Non-pigmented ciliary epithelial cell (primary cell): ENCODE data around the gene SMARCAL1.

Experiments
- DNase-seq: peaks from one replicate; pipeline ENCODE4 v3.0.0-alpha.2; 2010; ENCODE audit warnings: low read depth

SMARCAL1 gene

DNA sequence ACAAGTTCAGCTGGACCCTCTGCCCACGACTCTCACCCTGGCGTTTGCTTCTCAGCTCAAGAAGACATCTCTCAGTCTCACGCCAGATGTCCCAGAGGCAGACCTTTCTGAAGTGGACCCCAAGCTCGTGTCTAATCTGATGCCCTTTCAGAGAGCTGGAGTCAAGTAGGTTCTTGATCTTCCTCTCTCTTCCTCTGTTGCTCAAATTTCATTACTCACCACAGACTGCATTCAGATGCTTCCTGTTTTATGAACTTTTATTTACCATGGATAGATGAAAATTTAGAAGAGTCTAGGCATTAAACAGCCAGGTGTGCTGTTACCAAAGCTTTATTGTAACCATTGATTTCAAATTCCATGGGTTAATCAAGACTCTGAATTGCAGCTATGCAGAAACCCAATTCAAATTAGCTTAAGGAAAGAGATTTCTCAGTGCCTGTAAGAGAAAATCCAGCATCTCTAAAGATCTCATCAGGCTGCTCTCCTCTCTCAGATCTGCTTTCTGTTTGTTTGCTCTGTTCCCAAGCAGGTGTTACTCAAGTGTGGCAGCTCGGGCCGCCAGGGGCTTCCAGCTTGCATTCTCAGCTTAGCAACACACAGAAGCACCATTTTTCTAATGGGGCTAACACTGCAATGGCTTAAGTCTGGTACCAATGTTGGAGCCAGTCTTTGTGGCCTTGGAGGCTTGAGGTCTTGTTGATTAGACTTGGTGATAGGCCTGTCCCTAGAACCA, 16.5 kb downstream of the SMARCAL1 start:
- DNase-seq, result no peak

DNA sequence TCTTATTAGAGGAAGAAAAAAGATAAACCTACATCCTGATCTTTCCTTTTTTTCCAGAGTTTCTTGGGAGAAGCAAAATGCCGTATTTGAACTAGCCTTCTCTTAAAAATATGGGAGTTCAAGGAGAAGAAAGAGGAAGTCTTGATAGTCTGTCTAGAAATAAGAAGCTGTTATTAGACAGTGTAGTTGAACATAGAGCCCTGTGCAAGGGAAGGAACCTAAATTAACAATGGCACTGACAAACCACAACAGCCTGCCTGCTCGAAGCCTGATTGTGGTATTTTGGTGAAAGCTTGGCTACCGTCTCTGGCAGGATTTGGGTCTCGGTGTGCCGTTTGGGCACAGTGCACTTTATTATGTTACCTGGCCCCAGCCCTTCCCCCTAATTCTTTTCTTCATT, 17.1 kb downstream of the SMARCAL1 start:
- no peak for DNase-seq

DNA sequence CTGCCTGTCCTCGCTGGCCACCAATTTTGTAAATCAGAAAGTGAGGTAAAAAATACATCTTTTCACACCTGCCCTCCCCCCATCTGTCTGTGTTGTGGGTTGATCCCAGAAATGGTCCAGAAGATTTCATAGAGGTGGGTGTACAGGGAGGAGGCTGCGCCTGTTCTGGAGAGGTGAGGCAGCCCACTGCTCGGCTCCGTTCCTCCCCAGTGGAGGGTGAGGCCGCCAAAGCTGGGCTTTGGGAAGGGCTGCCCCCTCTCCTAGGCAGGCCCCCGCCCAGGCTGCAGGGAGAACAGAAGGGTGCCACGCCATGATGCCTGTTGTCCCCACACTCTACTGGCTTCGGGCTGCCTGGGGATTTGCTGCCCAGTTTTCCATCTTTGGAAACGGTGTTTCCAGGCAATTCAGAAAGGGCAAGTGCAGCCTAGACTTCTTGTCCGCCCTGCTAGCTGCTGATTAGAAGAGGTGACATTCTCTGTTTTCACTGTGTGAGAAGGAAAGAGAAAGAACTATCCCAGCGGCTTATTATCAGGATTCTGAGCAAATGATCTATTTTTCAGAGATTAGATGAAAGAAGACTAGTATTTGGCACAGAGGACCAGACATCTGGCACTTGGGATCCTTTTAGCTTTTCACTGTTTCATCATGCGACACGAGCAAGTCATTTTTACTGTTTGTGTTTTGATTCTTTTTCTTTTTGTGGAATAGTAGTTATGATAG, 18.7 kb downstream of the SMARCAL1 start:
- DNase-seq, result no peak

GRCh38 chr2:216431531-216431856, 19.2 kb downstream of the SMARCAL1 start:
- no peak for DNase-seq

GRCh38 chr2:216436383-216436782, 24.1 kb downstream of the SMARCAL1 start:
- DNase-seq, result no peak

DNA sequence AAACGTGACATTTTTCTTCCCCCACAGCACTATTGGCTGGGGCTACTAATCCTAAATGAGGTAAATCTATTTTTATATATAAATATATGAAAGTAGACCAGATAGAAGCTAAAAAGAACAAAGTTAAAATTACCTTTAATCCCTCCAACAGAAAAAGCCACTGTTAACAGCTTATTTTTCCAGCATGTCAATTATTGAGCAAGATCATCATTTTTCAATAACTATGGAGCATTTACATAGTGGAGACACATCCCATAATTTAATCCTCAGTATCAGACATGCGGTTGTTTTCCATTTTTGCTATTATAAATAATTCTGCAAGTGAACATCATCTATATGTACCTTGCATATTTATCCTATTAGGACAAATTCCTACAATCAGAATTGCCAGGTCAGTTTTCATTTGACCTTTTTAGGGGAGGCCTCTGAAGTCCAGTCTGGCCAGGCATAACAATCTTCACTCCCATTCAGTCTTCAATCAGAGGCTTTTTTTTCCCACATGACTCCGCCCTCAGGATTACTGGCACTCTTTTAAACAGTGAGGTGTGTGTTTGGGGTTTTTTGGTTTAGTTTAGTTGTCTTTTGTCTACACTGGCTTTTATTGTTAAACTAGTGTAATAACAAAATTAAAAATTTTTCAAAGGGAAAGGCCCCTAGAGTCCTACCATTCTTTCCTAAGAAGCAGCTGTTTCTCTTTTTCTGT, 29.2 kb downstream of the SMARCAL1 start:
- DNase-seq, result no peak

- DNase-seq, result no peak
These were observed 33.2 kb downstream of the SMARCAL1 start for GRCh38 chr2:216445501-216445900.

DNA sequence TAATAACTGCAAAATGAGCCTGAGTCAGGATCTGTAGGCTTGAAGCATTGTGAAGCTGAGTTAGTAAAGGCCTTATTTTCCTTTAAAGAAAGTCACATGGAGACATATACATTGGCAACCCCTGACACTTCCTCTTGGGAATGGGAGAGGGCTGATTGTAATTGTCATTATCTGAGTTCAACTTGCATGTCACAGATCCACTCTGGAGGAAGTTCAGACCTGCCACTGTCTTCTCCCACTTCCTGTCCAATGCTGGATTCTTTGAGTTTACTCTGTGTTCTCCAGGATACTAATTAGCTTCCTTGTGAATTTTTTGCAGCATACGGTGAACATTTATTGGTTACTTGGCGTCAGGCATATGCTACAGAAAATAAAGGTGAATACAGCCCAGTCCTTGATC, 34.1 kb downstream of the SMARCAL1 start:
- no peak for DNase-seq

DNA sequence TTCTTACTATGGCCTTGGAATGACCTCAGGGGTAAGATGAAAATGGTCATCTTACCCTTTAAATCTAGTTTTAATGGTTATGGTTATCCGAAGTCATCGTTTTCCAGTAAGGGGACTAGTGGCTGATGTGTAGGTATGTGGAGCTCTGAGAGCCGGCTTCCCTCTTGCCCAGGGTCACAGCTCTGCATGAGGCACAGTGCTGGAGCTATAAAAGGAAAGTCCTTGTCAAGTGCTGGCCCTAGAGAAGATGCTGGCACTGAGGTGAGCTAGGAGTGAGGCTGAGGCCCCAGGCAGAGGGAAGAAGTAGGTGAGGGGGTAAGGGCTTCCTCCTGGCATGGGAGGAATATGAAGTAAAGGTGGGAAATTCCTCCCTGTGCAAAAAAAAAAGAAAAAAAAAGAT, 35.0 kb downstream of the SMARCAL1 start:
- DNase-seq, result no peak

DNA sequence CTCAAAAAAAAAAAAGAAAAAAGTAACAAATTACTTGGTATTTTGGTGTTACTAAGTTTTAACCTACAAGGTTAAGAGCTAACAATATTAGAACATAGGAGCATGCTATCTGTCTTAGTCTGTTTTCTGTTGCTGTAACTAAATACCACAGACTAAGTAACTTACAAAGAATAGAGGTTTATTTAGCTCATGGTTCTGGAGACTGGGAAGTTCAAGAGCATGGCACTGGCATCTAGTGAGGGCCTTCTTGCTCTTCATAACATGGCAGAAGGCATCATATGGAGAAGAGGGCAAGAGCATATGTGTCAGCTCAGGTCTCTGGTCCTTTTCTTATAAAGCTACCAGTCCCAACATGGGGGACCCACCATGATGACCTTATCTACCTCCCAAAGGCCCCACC, 36.5 kb downstream of the SMARCAL1 start:
- no peak for DNase-seq

DNA sequence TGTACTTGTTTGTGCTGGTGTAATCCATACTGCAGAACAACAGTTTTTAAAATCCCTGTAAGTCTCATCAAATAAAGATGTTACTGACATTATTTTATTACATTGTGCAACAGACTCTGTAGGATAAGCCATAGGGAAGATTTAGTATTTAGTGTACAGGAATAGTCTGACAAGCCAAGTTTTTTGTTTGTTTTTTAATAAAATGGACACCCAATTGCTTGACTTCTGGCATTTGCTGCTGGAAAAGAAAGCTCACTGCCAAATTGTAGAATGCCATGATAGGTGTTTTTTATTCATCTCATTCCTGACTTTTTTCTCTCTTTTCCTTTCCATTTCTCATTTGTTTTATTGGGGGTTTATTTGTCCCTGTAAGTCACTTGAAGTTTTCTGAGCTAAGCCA, 38.1 kb downstream of the SMARCAL1 start:
- no peak for DNase-seq

GRCh38 chr2:216450784-216451183, 38.5 kb downstream of the SMARCAL1 start:
- no peak for DNase-seq

- no peak for DNase-seq
These were observed 41.8 kb downstream of the SMARCAL1 start for GRCh38 chr2:216453955-216454614.

DNA sequence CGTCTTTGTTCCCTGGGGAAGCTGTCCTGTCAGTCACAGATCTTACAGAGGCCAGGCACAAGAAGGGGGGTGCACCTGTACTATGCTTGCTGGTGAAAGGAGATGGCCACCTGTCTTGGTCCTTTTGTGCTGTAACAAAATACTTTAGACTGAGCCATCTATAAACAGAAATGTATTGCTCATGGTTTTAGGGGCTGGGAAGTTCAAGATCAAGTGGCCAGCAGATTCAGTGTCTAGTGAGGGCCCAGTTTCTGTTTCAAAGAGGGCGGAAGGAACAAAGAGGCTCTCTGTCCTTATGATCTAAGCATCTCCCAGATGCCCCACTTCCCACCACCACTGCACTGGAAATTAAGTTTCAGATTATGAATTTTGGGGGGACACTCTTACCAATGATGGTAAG, 50.9 kb downstream of the SMARCAL1 start:
- no peak for DNase-seq

DNA sequence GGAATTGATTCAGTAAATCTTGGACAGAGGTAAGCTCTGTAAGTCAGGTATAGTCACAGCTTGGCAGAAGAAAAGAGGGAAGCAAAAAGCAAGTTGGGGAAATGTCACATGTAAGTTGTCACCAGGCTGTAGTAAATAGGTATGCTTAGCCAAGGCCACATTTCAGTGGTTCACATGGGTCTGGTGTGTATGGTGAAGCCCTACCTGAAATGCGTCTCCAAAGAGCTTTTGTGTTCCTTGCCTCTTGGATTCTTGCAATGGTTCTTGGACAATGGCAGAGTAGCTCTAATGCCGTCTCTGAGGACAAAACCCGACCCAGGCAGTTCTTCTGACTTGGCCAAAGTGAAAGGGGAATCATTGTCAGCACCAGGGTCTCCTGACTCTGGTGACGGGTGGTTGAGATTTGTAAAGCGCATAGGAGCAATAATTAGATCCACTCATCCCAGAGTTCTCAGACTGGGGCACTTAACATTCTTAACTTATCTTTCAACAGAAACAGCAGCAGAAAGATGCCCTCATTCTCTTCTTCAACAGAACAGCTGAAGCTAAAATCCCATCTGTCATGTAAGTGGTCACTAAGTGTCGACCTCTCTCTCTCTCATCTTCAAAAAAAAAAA, 51.9 kb downstream of the SMARCAL1 start:
- no peak for DNase-seq

DNA sequence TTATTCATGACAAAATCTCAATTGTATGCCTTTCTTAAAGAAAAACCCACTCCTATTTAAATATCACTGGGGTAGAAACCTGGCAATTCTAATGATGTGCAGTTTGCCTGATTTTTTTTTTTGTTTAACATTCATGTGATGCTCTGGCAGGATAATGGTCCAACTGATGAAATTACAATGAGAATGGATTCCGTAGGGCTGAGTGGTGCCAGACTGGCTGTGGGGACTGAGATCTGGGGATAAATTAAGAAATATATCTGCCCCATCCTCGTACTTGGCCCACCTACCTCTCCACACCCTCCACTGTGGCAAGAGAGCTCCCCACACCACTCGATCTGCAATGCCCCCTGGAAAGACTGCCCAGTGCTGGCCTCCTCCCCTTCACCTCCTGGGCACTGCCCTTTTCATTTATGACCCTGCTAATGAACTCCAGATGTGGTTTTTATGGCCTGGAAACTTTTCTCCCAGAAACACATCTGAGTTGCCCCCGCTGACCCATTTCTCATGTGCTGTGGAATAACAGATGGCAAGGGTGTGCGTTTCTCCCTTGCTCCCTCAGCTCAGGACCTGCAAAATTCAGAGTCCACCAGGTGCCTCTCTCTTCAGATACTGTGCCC, 53.4 kb downstream of the SMARCAL1 start:
- no peak for DNase-seq

- no peak for DNase-seq
These were observed 55.6 kb downstream of the SMARCAL1 start for GRCh38 chr2:216467845-216468244.

DNA sequence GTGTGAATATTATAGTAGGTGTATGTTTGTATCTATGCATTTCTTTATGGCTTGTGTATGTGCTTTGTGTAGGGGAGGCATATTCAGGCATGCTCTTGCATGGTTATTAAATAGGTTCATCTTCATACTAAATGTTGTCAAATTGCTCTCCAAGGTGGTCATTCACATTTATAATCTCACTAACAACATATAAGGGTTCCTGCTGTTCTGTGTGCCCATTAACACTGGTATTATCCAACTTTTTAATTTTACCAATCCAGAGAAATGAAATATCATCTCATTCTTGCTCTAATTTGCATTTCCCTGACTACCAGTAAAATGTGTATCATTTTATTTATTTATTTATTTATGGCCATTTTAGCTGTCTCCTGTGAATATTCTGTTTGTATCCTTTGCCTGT, 57.4 kb downstream of the SMARCAL1 start:
- no peak for DNase-seq

- DNase-seq, result no peak
These were observed 60.9 kb downstream of the SMARCAL1 start for GRCh38 chr2:216473187-216473586.

DNA sequence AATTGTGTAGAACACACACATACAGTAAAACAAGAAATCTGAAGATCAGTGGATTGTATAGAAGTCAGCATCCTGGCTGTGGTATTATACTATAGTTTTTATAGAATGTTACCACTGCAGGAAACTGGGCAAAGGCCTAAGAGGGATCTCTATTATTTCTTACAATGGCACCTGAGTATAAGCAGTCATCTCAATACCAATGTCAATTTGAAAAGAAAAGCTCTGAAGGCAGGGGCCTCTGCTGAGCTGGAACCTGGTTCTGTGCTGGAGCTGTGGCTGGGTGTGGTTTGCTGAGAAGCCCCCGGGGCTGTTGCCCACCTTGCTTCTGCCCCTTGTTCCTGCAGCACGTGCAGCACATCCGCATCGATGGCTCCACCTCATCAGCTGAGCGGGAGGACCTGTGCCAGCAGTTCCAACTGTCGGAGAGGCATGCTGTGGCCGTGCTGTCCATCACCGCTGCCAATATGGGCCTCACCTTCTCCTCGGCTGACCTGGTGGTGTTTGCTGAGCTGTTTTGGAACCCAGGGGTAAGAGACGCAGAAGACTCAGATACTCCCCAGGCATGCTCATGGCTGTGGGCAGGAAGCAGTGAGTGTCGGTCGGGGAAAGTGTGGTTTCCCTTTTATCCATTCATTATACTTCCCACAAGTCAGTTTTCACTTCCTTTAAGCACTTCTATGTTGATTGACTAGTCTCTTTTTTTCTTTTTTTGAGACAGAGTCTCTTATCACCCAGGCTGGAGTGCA, 62.8 kb downstream of the SMARCAL1 start:
- DNase-seq, result no peak

DNA sequence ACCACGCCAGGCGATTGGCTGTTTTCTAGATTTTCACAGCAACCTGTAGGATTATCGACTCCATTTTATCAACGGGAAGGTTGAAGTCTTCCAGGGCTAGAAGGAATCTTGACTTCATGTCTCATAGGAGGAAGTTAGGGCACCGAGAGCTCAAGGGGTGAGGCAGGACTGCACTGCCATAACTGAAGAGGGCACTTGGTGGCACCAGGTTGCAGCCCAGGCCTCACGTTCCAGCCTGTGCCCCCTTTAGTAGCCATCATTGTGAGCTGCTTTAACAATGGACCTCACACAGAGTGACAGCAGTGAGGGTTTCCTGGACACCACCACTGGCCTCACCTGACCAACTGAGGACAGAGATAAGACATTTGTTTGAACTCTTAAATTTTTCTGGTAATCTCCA, 63.5 kb downstream of the SMARCAL1 start:
- DNase-seq, result no peak
